ENCODE data around the gene AQP1. TPM values are rescaled to one million over a fixed set of nuclear protein-coding genes. Genes with fewer than 3 reads are reported as not detected.

AQP1 gene
- total RNA-seq, 1 experiment from 2014 or later = 1.2 TPM

GRCh38 chr7:30900053-30900452 is 11.6 kb upstream of the AQP1 start:
- no peak overlapping the region for H3K4me3 ChIP-seq (ENCODE audit: low read length)
- H3K27me3 ChIP-seq (ENCODE audit: low read length) = no peaks in the 10 kb centered on the region
- intact Hi-C loops (cut with micrococcal nuclease) = no loop called here
- no TSS peak for BruUV-seq (replicated peaks)
- H3K4me2 ChIP-seq (ENCODE audit: low read length) = no peak overlapping the region
- H2AFZ ChIP-seq (ENCODE audit: low read length) = no peak overlapping the region
- no peak overlapping the region for H3K27ac ChIP-seq (ENCODE audit: low read length)
- H3K9me3 ChIP-seq (ENCODE audit: low read length) = no peaks in the 10 kb centered on the region
- CTCF ChIA-PET = no interaction called here
- DNase-seq (no peak), ATAC-seq (no peak)
- no peaks in the 10 kb centered on the region for H3K79me2 ChIP-seq (ENCODE audit: low read length)
- H3K36me3 ChIP-seq (ENCODE audit: low read depth, low read length) = no peaks in the 10 kb centered on the region
- POLR2A ChIA-PET (ENCODE audit: unreplicated experiment) = no interaction called here
- no peak overlapping the region for H3K9ac ChIP-seq (ENCODE audit: low read length)
- no peaks in the 10 kb centered on the region for H3K4me1 ChIP-seq (ENCODE audit: insufficient read depth, low read length)
- no peaks in the 10 kb centered on the region for H4K20me1 ChIP-seq (ENCODE audit: low read length)
- TF ChIP-seq EZH2 (IDR thresholded peaks at IDR 0.05; ENCODE audit: low read length, unreplicated experiment) (no peak), CTCF (conservative IDR thresholded peaks at IDR 0.05; ENCODE audit: low read depth, low read length) (no peak), EZH2phosphoT487 (IDR thresholded peaks at IDR 0.05; ENCODE audit: borderline replicate concordance, low read length) (no peak)
- no peaks in the 10 kb centered on the region for H3K9me2 ChIP-seq (replicated peaks; ENCODE audit: low read length)
- no peaks in the 10 kb centered on the region for H3F3A ChIP-seq (ENCODE audit: low read length, unreplicated experiment)

GRCh38 chr7:30900803-30901362 is 10.8 kb upstream of the AQP1 start:
- POLR2A ChIA-PET (ENCODE audit: unreplicated experiment) = no interaction called here
- Histone ChIP-seq H3F3A (ENCODE audit: low read length, unreplicated experiment) (no peaks in the 10 kb centered on the region), H3K4me1 (ENCODE audit: insufficient read depth, low read length) (peaks cover 5% of the 10 kb centered on the region), H3K4me3 (ENCODE audit: low read length) (no peak overlapping the region), H3K79me2 (ENCODE audit: low read length) (no peaks in the 10 kb centered on the region), H3K27me3 (ENCODE audit: low read length) (no peaks in the 10 kb centered on the region), H3K9me3 (ENCODE audit: low read length) (no peaks in the 10 kb centered on the region), H2AFZ (ENCODE audit: low read length) (no peak overlapping the region), H4K20me1 (ENCODE audit: low read length) (no peaks in the 10 kb centered on the region), H3K9me2 (replicated peaks; ENCODE audit: low read length) (no peaks in the 10 kb centered on the region), H3K36me3 (ENCODE audit: low read depth, low read length) (no peaks in the 10 kb centered on the region), H3K27ac (ENCODE audit: low read length) (no peak overlapping the region), H3K9ac (ENCODE audit: low read length) (no peak overlapping the region), H3K4me2 (ENCODE audit: low read length) (no peak overlapping the region)
- CTCF ChIA-PET = no interaction called here
- TF ChIP-seq CTCF (conservative IDR thresholded peaks at IDR 0.05; ENCODE audit: low read depth, low read length) (no peak), EZH2phosphoT487 (IDR thresholded peaks at IDR 0.05; ENCODE audit: borderline replicate concordance, low read length) (no peak), EZH2 (IDR thresholded peaks at IDR 0.05; ENCODE audit: low read length, unreplicated experiment) (no peak)
- DNase-seq = no peak
- BruUV-seq (replicated peaks) = no TSS peak
- intact Hi-C loops (cut with micrococcal nuclease) = no loop called here
- ATAC-seq = no peak

GRCh38 chr7:30901856-30902255 is 9.8 kb upstream of the AQP1 start:
- ChIA-PET CTCF (no interaction called here), POLR2A (ENCODE audit: unreplicated experiment) (no interaction called here)
- Histone ChIP-seq H3F3A (ENCODE audit: low read length, unreplicated experiment) (no peaks in the 10 kb centered on the region), H3K4me1 (ENCODE audit: insufficient read depth, low read length) (peaks cover 10% of the 10 kb centered on the region), H3K27ac (ENCODE audit: low read length) (no peak overlapping the region), H2AFZ (ENCODE audit: low read length) (no peak overlapping the region), H4K20me1 (ENCODE audit: low read length) (no peaks in the 10 kb centered on the region), H3K79me2 (ENCODE audit: low read length) (no peaks in the 10 kb centered on the region), H3K9me3 (ENCODE audit: low read length) (no peaks in the 10 kb centered on the region), H3K27me3 (ENCODE audit: low read length) (no peaks in the 10 kb centered on the region), H3K9ac (ENCODE audit: low read length) (no peak overlapping the region), H3K4me3 (ENCODE audit: low read length) (no peak overlapping the region), H3K4me2 (ENCODE audit: low read length) (no peak overlapping the region), H3K9me2 (replicated peaks; ENCODE audit: low read length) (no peaks in the 10 kb centered on the region), H3K36me3 (ENCODE audit: low read depth, low read length) (no peaks in the 10 kb centered on the region)
- intact Hi-C loops (cut with micrococcal nuclease) = no loop called here
- no peak for TF ChIP-seq EZH2 (IDR thresholded peaks at IDR 0.05; ENCODE audit: low read length, unreplicated experiment)
- TF ChIP-seq EZH2phosphoT487 (IDR thresholded peaks at IDR 0.05; ENCODE audit: borderline replicate concordance, low read length) = no peak
- TF ChIP-seq CTCF (conservative IDR thresholded peaks at IDR 0.05; ENCODE audit: low read depth, low read length) = no peak
- ATAC-seq = no peak
- BruUV-seq (replicated peaks) = no TSS peak
- no peak for DNase-seq

Measured in PC-3 (cell line).